Gastrocnemius medialis (tissue), 4 donors: ENCODE measurements around the gene SH3GL2.

Experiments
- CTCF ChIP-seq, 5 experiments: fragments of 450-650 bp in 3 of 5; fragments of 200-600 bp in 2 of 5; sonication (generic) in 2 of 5; IDR thresholded peaks in 4 of 5; conservative IDR thresholded peaks in 1 of 5; 1 replicate in 4 of 5; 2 replicates in 1 of 5; pipeline ENCODE4 v1.5.1; 2016 to 2019; ENCODE audit warnings: antibody characterized with exemption in 5 of 5, mild to moderate bottlenecking in 3 of 5, moderate library complexity in 3 of 5
- POLR2A ChIP-seq, 2 donors: fragments of 450-650 bp; IDR thresholded peaks; one replicate each; pipeline ENCODE4 v1.6.1; 2017; ENCODE audit warnings: antibody characterized with exemption in 2 of 2, mild to moderate bottlenecking in 2 of 2, moderate library complexity in 2 of 2

- TF ChIP-seq CTCF (IDR thresholded peaks at IDR 0.05 in 4 of 5, conservative IDR thresholded peaks at IDR 0.05 in 1 of 5), result no peak
- no peak for TF ChIP-seq POLR2A (IDR thresholded peaks at IDR 0.05)
Measured at GRCh38 chr9:17739736-17740135, 160.9 kb downstream of the SH3GL2 start.
